GM21786 (cell line): ENCODE data around the gene KIF3A.

Experiments
- ATAC-seq: cut with Tn5 transposase; IDR thresholded peaks from one replicate; pipeline ENCODE4 v1.9.1; 2021; ENCODE audit not compliant: unreplicated experiment

The KIF3A gene

GRCh38 chr5:132754947-132755346, 17.6 kb upstream of the KIF3A start:
- no peak for ATAC-seq

GRCh38 chr5:132754111-132754510, 16.8 kb upstream of the KIF3A start:
- ATAC-seq: no peak

DNA sequence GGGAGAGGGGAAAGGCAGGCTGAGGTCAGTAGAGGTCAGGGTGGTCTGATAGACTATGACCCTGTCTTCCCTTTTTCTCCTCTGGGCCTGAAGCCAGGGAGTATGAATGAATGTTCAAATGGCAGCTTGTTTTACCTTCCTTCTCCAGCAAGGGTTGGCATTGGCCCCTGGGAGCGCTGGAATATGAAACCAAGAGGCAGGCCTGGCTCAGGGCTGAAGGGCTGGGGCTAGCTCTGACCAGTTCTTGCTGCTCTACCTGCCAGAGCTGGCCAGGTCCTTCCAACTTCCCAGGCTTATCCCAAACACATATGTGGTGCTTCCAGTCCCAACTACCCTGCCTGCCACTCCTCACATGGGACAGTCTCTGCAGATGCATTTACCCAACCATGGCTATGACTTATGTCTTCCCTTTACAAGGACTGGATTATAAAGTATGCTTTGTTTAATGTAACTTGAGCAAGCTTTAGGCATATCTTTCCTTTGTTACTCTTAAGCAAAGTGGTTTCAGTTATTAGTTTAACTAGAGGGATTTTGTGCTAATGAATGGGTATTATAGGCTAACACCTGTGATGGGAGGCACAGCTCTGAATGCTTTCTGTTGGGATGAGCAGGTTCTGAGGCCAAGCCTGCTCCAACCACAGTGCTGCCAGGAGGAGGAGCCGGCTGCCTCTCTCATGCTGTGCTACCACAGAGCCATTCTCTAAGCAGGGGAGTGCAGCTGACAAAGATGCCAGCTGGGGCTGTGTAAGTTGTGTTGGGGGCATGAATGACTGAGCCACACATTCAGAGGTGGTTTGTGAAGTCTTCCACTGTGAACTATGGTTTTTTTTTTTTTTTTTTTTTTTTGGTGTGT, 16.0 kb upstream of the KIF3A start:
- ATAC-seq: no peak

GRCh38 chr5:132752581-132753125, 15.3 kb upstream of the KIF3A start:
- no peak for ATAC-seq

GRCh38 chr5:132751971-132752580, 14.7 kb upstream of the KIF3A start:
- no peak for ATAC-seq

- peak; percentile 32 for ATAC-seq
Observed at GRCh38 chr5:132751444-132751843, 14.1 kb upstream of the KIF3A start.

DNA sequence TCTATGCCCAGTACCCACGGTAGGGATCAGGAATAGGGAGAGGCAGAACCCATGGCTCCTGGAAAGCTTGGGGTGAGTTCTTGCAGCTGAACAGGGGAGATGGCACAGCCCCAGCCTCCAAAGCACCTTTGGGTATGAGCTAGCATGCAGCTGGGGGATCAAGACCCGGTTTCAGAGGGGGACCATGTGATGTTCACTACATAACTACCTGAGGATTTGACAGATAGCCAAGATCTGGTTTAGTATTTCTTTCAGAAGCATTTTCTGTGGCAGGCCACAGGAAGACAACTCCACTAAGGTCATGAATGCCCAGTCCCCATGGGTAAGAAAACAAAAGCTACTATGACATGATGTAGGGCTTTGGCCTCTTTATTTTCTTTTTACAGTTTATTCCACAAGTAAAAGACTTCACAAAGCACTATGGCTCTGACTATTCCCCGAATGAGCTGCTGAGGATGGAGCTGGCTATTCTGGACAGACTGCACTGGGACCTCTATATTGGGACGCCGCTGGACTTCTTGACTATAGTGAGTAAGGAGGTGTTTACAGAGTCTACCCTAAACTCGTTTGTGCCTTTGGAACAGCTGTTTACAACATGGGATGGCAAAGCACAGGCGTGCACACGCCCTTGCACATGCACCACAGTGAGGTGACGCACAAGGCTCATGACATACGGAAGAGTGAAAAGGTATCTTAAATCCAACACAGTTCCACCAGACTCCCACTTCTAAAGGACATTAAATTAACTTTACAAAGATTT, 13.3 kb upstream of the KIF3A start:
- peak; percentile 61 for ATAC-seq

GRCh38 chr5:132749506-132749905, 12.2 kb upstream of the KIF3A start:
- ATAC-seq: no peak

DNA sequence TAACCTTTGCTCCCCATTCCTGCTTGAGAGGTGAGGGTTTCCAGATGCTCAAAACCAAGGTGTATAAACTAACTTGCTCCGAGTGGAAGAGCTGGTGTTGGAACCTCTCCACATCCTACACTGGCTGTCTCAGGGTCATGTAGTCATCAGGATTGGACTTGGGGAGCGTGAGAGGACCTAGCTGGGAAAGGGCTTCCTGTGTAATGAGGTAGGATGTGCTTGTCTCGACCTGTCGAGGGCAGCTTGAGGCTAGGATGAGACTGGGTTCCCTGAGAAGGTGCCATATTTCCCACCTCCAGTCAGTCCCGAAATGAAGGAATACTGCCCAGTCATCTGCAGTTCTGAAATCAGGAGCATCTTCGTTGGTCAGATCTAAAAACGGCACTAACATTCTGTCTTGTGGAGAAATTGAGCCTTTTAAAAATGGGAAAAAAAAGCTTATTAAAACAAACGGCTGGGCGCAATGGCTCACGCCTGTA, 11.2 kb upstream of the KIF3A start:
- no peak for ATAC-seq

DNA sequence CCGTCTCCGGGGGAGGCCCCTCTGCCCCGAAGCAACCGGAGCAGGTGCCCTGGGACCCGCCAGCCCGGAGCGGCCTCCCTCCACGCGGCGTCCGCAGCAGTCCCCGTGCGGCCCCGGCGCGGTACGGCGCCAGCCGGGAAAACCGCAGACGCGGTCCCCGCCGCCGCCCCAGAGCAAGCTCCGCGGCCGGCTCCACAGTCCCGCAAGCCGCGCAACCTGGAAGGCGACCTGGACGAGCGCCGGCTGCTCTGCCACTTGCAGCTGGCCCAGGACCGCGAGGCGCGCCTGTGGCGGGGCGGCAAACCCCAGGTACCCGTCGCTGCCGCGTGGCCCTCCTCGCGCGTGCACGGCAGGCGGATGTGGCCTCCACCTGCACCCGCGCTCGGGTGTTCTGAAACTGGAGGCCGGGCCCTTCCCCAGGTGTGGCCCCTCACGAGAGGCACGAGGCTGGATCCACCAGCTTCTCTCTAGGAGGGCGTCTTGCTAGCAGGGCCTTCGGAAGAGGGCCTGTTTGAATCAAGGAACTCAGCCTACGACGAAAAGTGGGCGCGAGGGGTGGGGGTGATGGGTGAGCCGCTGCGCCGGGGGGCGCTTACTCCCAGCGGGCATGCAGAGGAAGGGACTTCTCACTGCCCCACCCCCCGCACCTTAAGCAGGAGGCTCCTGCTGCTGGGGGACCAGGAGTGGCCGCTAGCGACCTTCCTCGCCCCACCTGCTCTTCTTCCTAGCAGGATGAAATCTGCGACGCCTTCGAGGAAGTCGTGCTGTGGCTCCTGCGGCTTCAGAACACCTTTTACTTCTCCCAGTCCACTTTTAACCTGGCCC, 10.5 kb upstream of the KIF3A start:
- no peak for ATAC-seq

- peak; percentile 32 for ATAC-seq
Observed at GRCh38 chr5:132746954-132747615, 9.7 kb upstream of the KIF3A start, which contains the start of gene CCNI2. Gene CCNI2, plus strand, starts transcription at chr5:132747426. Its CDS starts 70 bp downstream, at chr5:132747496.

DNA sequence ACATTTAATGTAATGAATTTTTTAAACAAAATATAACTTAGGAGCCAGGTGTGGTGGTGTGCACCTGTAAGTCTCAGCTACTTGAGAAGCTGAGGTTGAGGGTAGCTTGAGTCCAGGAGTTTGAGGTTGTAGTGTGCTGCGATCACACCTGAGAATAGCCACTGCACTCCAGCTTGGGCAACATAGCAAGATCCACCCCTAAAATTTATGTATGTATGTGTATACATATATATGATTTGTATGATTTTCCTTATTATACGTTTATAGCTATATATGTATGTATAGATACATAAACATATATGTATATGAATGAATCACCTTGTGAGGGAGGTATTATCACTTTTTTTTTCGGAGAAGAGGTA, 9.2 kb upstream of the KIF3A start:
- no peak for ATAC-seq

DNA sequence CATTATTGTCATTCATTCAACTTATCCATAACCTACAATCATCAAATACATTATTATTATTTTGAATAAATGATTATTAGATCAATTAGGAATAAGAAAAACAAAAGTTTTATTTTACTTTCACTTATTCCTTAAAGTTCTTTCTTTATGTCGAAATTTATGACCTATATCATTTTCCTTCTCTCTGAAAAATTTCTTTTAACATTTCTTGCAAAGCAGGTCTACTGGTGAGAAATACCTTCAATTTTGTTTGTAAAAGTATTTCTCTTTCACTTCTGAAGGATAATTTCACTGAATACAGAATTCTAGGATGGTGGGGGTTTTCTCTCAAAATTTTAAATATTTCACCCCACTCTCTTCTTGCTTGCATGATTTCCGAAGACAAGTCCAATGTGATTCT, 7.3 kb upstream of the KIF3A start:
- ATAC-seq: no peak

GRCh38 chr5:132742626-132743025, 5.3 kb upstream of the KIF3A start:
- no peak for ATAC-seq

DNA sequence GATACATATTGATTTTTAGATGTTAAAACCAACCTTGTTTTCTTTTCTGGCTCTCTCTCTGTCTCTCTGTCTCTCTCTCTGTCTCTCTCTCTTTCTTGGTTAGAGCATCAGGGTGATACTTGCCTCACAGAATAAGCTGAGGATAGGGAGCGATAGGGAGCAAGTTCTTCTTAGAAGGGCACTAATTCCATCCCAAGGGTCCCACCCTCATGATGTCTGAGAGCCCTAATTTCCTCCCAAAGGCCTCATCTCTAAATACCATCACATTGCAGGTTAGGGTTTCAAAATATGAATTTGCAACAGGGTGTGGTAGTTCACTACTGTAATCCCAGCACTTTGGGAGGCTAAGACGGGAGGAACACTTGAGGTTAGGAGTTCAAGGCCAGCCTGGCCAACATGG, 4.8 kb upstream of the KIF3A start:
- no peak for ATAC-seq

DNA sequence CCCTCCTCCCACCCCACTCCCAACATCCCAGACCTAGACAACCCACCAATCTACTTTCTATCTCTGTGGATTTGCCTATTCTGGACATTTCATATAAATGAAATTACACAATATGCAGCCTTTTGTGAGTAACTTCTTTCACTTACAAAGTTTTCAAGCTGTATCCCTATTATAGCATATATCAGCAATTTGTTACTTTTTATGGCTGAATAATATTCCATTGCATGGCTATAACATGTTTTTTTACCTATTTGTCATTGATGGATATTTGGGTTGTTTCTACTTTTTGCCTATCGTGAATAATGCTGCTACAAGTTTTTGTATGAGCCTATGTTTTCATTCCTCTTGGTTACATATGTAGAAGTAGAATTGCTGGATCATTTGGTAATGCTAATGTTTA, 1.9 kb upstream of the KIF3A start:
- ATAC-seq: no peak

DNA sequence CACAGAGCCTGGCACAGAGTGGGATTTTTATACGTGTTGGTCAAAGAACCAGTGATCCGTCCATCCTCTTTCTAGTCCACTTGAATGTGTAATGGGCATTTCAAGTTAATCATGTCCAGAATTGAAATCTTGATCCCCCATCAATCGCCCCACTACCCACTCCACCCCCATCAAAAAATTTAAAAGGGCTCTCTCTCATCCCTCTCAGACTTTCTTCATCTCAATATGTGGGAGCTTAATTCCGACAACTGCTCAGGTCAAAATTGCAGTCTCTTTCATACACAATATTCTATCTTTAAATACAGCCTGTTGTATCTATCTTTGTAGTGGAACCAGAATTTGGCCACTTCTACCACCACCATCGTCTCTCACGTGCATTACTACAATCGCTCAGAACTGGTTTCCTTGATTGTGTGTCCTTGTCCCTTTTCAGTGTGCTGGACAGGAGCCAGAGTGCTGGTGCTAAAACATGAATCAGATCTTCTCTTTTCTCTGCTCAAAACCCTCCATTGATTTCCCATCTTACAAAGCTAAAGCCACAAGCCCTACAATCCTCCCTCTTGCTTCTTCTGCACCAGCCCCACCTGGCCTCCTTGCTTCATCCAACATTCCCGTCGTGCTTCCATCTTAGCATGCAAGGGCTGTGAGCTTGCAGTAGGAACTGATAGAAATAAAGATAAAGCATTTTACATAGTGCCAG, 786 bp upstream of the KIF3A start:
- no peak for ATAC-seq

DNA sequence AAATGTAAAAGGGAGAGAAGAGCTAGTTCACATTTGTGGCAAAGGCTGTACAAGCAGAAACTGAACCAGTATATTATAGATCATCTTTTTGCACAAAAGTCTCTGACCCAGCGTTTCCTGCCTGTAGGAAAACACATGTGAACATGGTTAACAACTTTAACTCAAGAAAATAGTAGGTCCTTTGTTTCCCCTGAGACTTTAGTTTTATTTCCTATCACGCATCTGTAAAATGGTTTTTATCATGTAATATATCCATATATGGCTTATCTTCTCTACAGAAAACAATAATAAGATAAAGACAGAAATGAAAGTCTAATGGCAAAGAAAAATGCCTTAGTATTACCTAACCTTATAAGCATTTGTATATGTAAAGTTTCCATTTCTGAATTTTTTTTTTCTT, 2.7 kb downstream of the KIF3A start:
- no peak for ATAC-seq

GRCh38 chr5:132733499-132734148, 3.7 kb downstream of the KIF3A start:
- ATAC-seq: no peak
